ENCODE measurements around the gene KCND3.

DNA sequence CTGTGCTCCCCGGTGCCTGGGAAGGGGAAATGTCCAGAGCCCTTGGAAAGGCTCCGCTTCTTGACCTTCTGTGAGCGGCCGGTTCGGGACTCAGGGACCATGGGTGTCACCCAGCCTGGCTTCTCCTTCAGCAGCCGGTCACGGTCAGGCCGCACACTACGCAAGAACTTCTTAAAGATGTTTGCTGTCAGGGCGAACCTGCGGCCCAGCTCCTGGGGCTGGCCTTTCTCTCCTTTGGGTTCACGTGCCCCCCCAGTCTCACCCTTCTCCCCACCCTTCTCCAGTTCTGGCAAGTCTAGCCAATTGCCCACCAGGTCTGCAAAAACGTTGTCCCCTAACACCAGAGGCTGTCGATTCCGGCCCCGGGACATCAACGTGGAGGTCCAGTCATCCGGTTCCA, 262.4 kb downstream of the KCND3 start:
- TF ChIP-seq, protein P1, sequence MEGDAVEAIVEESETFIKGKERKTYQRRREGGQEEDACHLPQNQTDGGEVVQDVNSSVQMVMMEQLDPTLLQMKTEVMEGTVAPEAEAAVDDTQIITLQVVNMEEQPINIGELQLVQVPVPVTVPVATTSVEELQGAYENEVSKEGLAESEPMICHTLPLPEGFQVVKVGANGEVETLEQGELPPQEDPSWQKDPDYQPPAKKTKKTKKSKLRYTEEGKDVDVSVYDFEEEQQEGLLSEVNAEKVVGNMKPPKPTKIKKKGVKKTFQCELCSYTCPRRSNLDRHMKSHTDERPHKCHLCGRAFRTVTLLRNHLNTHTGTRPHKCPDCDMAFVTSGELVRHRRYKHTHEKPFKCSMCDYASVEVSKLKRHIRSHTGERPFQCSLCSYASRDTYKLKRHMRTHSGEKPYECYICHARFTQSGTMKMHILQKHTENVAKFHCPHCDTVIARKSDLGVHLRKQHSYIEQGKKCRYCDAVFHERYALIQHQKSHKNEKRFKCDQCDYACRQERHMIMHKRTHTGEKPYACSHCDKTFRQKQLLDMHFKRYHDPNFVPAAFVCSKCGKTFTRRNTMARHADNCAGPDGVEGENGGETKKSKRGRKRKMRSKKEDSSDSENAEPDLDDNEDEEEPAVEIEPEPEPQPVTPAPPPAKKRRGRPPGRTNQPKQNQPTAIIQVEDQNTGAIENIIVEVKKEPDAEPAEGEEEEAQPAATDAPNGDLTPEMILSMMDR (IDR thresholded peaks at IDR 0.05): no peak
- no peak for TF ChIP-seq POLR2A (IDR thresholded peaks at IDR 0.05)

Data from lower leg skin (tissue), 3 donors.